Measurements from ENCODE around the gene EHD3. TPM values are rescaled to one million over a fixed set of nuclear protein-coding genes. Genes with fewer than 3 reads are reported as not detected.

Gene EHD3
- total and polyA plus RNA-seq, 2 of the 13 experiments (the other 11 are each of a cell fraction or from before 2014, with no cell fraction given): 0.20 to 0.69 TPM

DNA sequence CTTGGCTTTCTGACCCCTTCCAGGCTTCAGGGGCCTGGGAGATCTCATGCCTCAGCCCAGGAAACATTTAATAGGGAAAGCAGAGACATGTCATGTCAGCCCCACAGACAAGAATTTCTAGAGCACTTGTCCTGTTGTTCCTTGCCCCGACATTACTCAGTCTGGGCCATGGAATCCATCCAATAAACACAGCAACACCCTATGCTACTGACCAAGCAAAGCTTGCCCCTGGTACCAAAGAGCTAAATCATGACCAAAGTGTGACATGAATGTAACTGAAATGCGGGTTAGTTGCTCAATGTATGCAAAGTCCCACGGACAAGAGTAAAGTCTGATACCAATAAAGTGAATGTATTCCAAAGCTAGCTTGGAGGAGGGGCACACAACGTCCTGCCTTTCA lies 35.1 kb downstream of the EHD3 start:
- no peaks in the 10 kb centered on the region for H3K4me1 ChIP-seq (ENCODE audit: insufficient read depth, low read length)
- in situ Hi-C loops (cut with HindIII; ENCODE audit: extremely low pct_ligation_motif_present, low pct_unique_long_range_greater_than_20kb): no loop called here
- H4K20me1 ChIP-seq (ENCODE audit: insufficient read depth, low read length): no peaks in the 10 kb centered on the region
- peaks cover 0 to 1% of the 10 kb centered on the region in 2 experiments; a peak in 2 of 5 replicates for H3K27me3 ChIP-seq (ENCODE audit: control insufficient read depth in 1 of 2, insufficient read depth in 2 of 2, low read length in 2 of 2)
- no peak overlapping the region for H2AFZ ChIP-seq (ENCODE audit: low read length)
- FAIRE-seq: no peak
- TF ChIP-seq, protein P1, sequence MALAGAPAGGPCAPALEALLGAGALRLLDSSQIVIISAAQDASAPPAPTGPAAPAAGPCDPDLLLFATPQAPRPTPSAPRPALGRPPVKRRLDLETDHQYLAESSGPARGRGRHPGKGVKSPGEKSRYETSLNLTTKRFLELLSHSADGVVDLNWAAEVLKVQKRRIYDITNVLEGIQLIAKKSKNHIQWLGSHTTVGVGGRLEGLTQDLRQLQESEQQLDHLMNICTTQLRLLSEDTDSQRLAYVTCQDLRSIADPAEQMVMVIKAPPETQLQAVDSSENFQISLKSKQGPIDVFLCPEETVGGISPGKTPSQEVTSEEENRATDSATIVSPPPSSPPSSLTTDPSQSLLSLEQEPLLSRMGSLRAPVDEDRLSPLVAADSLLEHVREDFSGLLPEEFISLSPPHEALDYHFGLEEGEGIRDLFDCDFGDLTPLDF (CRISPR knock-in tag; IDR thresholded peaks at IDR 0.05): no peak
- no peak for TF ChIP-seq KAT8 (CRISPR knock-in tag; IDR thresholded peaks at IDR 0.05)
- no peaks in the 10 kb centered on the region for H3K36me3 ChIP-seq (replicated peaks in 1 of 2; ENCODE audit: control insufficient read depth in 1 of 2, insufficient read depth in 2 of 2, low read length in 2 of 2)
- no peaks in the 10 kb centered on the region for H3K9me3 ChIP-seq (ENCODE audit: low read length)
- H3K27ac ChIP-seq (ENCODE audit: extremely low read length, insufficient read depth, low read length): no peak overlapping the region
- 6% methylated on average over 4 of the region's 4 CpGs for WGBS (ENCODE audit: low lambda C conversion rate)
- no peak overlapping the region for H3K4me2 ChIP-seq (ENCODE audit: low read depth, low read length)
- ATAC-seq: no peak
- H3K79me2 ChIP-seq (ENCODE audit: insufficient read depth, low read length): no peaks in the 10 kb centered on the region
- no peak for DNase-seq (ENCODE audit: low spot score)
- BruUV-seq (replicated peaks): no TSS peak
- intact Hi-C loops (cut with micrococcal nuclease; ENCODE audit: unreplicated experiment): no loop called here
- CTCF ChIA-PET (ENCODE audit: low intra/inter-chr PET ratio, low total read pairs): no interaction called here
- H3K9ac ChIP-seq (ENCODE audit: insufficient read depth, low read depth, low read length): no peak overlapping the region
- no peak overlapping the region for H3K4me3 ChIP-seq (replicated peaks in 1 of 3; ENCODE audit: insufficient read depth in 1 of 3, low read depth in 2 of 3, low read length in 3 of 3)
- POLR2A ChIA-PET: no interaction called here

DNA sequence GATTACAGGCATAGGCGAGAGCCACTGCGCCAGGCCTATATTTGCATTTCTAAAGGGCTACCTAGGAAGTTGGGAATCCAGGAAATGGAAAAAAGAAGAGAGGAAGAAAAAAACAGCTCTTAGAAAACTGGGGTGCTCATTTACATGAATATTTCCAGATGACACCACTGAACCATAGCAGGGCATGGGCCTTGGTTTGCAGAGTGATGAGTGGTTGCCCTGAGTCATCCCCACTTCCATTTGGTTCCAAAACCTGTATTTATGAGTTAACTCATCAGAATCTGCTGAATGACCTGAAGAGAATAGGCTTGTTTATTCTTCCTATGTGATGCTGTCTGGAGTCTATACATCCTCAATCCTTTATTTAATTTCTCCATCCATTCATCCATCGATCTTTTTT lies 36.2 kb downstream of the EHD3 start:
- in situ Hi-C loops (cut with HindIII; ENCODE audit: extremely low pct_ligation_motif_present, low pct_unique_long_range_greater_than_20kb): no loop called here
- CTCF ChIA-PET (ENCODE audit: low intra/inter-chr PET ratio, low total read pairs): no interaction called here
- BruUV-seq (replicated peaks): no TSS peak

More for the DNA sequence above, 36.2 kb downstream of the EHD3 start:
- peaks cover 0 to 1% of the 10 kb centered on the region in 2 experiments; a peak in 2 of 5 replicates for H3K27me3 ChIP-seq (ENCODE audit: control insufficient read depth in 1 of 2, insufficient read depth in 2 of 2, low read length in 2 of 2)
- intact Hi-C loops (cut with micrococcal nuclease; ENCODE audit: unreplicated experiment): no loop called here
- no peaks in the 10 kb centered on the region for H3K79me2 ChIP-seq (ENCODE audit: insufficient read depth, low read length)
- H3K9ac ChIP-seq (ENCODE audit: insufficient read depth, low read depth, low read length): no peak overlapping the region
- DNase-seq (ENCODE audit: low spot score): no peak
- no peak for ATAC-seq
- H3K4me1 ChIP-seq (ENCODE audit: insufficient read depth, low read length): no peaks in the 10 kb centered on the region
- no peak overlapping the region for H2AFZ ChIP-seq (ENCODE audit: low read length)
- POLR2A ChIA-PET: no interaction called here
- no peak for TF ChIP-seq RELA (CRISPR knock-in tag; IDR thresholded peaks at IDR 0.05)
- TF ChIP-seq KLF13 (CRISPR knock-in tag; IDR thresholded peaks at IDR 0.05): no peak
- no peak for TF ChIP-seq ZC3H13 (CRISPR knock-in tag; IDR thresholded peaks at IDR 0.05)
- TF ChIP-seq ZNF768 (CRISPR knock-in tag; IDR thresholded peaks at IDR 0.05): no peak
- TF ChIP-seq NCOR1 (IDR thresholded peaks at IDR 0.05; ENCODE audit: borderline replicate concordance, low read length): no peak
- TF ChIP-seq CAMTA2 (CRISPR knock-in tag; IDR thresholded peaks at IDR 0.05; ENCODE audit: borderline replicate concordance): no peak
- TF ChIP-seq U2AF2 (IDR thresholded peaks at IDR 0.05; ENCODE audit: low read depth, low read length): no peak
- TF ChIP-seq ZNF224 (CRISPR knock-in tag; IDR thresholded peaks at IDR 0.05): no peak
- no peak for TF ChIP-seq HNF4A (CRISPR knock-in tag; IDR thresholded peaks at IDR 0.05)
- TF ChIP-seq ATM (IDR thresholded peaks at IDR 0.05; ENCODE audit: borderline replicate concordance): no peak
- TF ChIP-seq, protein P2, sequence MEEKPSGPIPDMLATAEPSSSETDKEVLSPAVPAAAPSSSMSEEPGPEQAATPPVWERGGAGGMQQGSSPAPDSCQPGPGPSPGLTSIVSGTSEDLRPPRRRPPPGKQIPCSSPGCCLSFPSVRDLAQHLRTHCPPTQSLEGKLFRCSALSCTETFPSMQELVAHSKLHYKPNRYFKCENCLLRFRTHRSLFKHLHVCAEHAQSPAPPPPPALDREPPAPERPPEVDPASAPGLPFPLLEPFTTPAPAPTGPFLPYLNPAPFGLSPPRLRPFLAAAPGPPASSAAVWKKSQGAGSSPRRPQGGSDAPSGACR (CRISPR knock-in tag; IDR thresholded peaks at IDR 0.05): no peak
- H3K4me2 ChIP-seq (ENCODE audit: low read depth, low read length): no peak overlapping the region
- no peak for FAIRE-seq
- WGBS (ENCODE audit: low lambda C conversion rate): 32% methylated on average over 3 of the region's 3 CpGs
- no peak overlapping the region for H3K27ac ChIP-seq (ENCODE audit: extremely low read length, insufficient read depth, low read length)
- H3K9me3 ChIP-seq (ENCODE audit: low read length): no peaks in the 10 kb centered on the region
- H3K4me3 ChIP-seq (replicated peaks in 1 of 3; ENCODE audit: insufficient read depth in 1 of 3, low read depth in 2 of 3, low read length in 3 of 3): no peak overlapping the region
- no peaks in the 10 kb centered on the region for H3K36me3 ChIP-seq (replicated peaks in 1 of 2; ENCODE audit: control insufficient read depth in 1 of 2, insufficient read depth in 2 of 2, low read length in 2 of 2)
- no peaks in the 10 kb centered on the region for H4K20me1 ChIP-seq (ENCODE audit: insufficient read depth, low read length)

Data from HepG2 (cell line).